Frontal cortex (tissue), 4 donors: Measurements from ENCODE around the gene COPB1. TPM values are rescaled to one million over a fixed set of nuclear protein-coding genes. Genes with fewer than 3 reads are reported as not detected.
"Not testable (repeated sequence)": the region's sequence is repeated elsewhere in the genome, so short reads cannot be mapped to it uniquely, and the experiment has no call there.

Experiments used
- DNase-seq, 2 donors: peaks; one replicate each; pipeline ENCODE4 v3.0.0; 2012; ENCODE audit warnings: low spot score in 2 of 2
- FAIRE-seq: peaks from 2 replicates; lab custom pipeline; 2012; peaks lifted over from hg19 to GRCh38; lab: Jason Lieb, UNC
- total RNA-seq: library from RNA; depleted of rRNA; stranded (reverse); fragments of >200 nt; gene quantifications from one replicate; pipeline ENCODE4 v1.2.3, GENCODE V29; 2014
- donor health status: control.
- donor health status: control.
- donor health status: control.

The COPB1 gene
- 170 TPM for total RNA-seq

GRCh38 chr11:14499560-14500180 is at the start of gene COPB1:
COPB1 (minus strand) TSS chr11:14499811; CDS start chr11:14498928, 883 bp downstream.
- DNase-seq = peak; percentile 72 to 81
- no peak for FAIRE-seq

- DNase-seq (no peak), FAIRE-seq (no peak)
Measured at GRCh38 chr11:14547440-14547839, 47.8 kb upstream of the COPB1 start.

GRCh38 chr11:14546672-14547071 is 47.1 kb upstream of the COPB1 start:
- FAIRE-seq (no peak), DNase-seq (no peak)

GRCh38 chr11:14544611-14545010 is 45.0 kb upstream of the COPB1 start:
- FAIRE-seq (no peak), DNase-seq (no peak)

- FAIRE-seq (no peak), DNase-seq (no peak)
Measured at GRCh38 chr11:14543260-14543659, 43.6 kb upstream of the COPB1 start.

- DNase-seq = no peak
- no peak for FAIRE-seq
Measured at GRCh38 chr11:14542324-14542723, 42.7 kb upstream of the COPB1 start.

- FAIRE-seq (no peak), DNase-seq (no peak)
Measured at GRCh38 chr11:14541192-14541947, 41.8 kb upstream of the COPB1 start.

- DNase-seq (no peak), FAIRE-seq (no peak)
Measured at GRCh38 chr11:14539982-14540421, 40.4 kb upstream of the COPB1 start.

GRCh38 chr11:14538926-14539554 is 39.4 kb upstream of the COPB1 start:
- DNase-seq = no peak

GRCh38 chr11:14538271-14538925 is 38.8 kb upstream of the COPB1 start:
- FAIRE-seq (no peak), DNase-seq (no peak)

More at GRCh38 chr11:14538926-14539554, 39.4 kb upstream of the COPB1 start:
- no peak for FAIRE-seq

- peak in 1 of 2 donors; percentile 43 for DNase-seq
- peak; percentile 15 for FAIRE-seq
Measured at GRCh38 chr11:14537134-14537599, 37.6 kb upstream of the COPB1 start.

- not testable (repeated sequence) for FAIRE-seq
Measured at GRCh38 chr11:14535166-14535565, 35.6 kb upstream of the COPB1 start.

GRCh38 chr11:14529951-14530350 is 30.3 kb upstream of the COPB1 start:
- FAIRE-seq (no peak), DNase-seq (no peak)

More at GRCh38 chr11:14535166-14535565, 35.6 kb upstream of the COPB1 start:
- not testable (repeated sequence) for DNase-seq

GRCh38 chr11:14529321-14529720 is 29.7 kb upstream of the COPB1 start:
- FAIRE-seq = no peak

GRCh38 chr11:14522801-14523200 is 23.2 kb upstream of the COPB1 start:
- FAIRE-seq = no peak
- no peak for DNase-seq

More at GRCh38 chr11:14529321-14529720, 29.7 kb upstream of the COPB1 start:
- DNase-seq = no peak

GRCh38 chr11:14522245-14522644 is 22.6 kb upstream of the COPB1 start:
- FAIRE-seq = no peak
- DNase-seq = no peak

- FAIRE-seq (no peak), DNase-seq (no peak)
Measured at GRCh38 chr11:14520747-14521151, 21.1 kb upstream of the COPB1 start.

- peak; percentile 58 to 83 for DNase-seq
Measured at GRCh38 chr11:14519917-14520746, 20.5 kb upstream of the COPB1 start, which contains the start of gene PSMA1. PSMA1 (minus strand) TSS chr11:14520386; CDS start chr11:14520299, 87 bp downstream.

GRCh38 chr11:14519597-14519916 is 19.9 kb upstream of the COPB1 start:
- FAIRE-seq (no peak), DNase-seq (no peak)

More at GRCh38 chr11:14519917-14520746, 20.5 kb upstream of the COPB1 start, which contains the start of gene PSMA1:
- no peak for FAIRE-seq
